Activated gamma-delta T cell treated with anti-CD3 and anti-CD28 coated beads, Interleukin-2, amount 50 U/mL, for 16 hours (primary cell): ENCODE measurements around the gene C15orf40.
"Not testable (repeated sequence)": the region's sequence is repeated elsewhere in the genome, so short reads cannot be mapped to it uniquely, and the experiment has no call there.

Source experiments
- DNase-seq: peaks from one replicate; pipeline ENCODE4 v3.0.0-alpha.2; 2020; ENCODE audit warnings: low read depth

C15orf40 gene

GRCh38 chr15:82951472-82952157, 59.8 kb downstream of the C15orf40 start:
- DNase-seq = no peak

- DNase-seq = no peak
These were observed 60.6 kb downstream of the C15orf40 start for GRCh38 chr15:82950746-82951370.

- no peak for DNase-seq
These were observed 61.1 kb downstream of the C15orf40 start for GRCh38 chr15:82950295-82950694.

GRCh38 chr15:82946155-82946701, 65.2 kb downstream of the C15orf40 start:
- no peak for DNase-seq

- DNase-seq = no peak
These were observed 66.1 kb downstream of the C15orf40 start for GRCh38 chr15:82945326-82945725.

DNA sequence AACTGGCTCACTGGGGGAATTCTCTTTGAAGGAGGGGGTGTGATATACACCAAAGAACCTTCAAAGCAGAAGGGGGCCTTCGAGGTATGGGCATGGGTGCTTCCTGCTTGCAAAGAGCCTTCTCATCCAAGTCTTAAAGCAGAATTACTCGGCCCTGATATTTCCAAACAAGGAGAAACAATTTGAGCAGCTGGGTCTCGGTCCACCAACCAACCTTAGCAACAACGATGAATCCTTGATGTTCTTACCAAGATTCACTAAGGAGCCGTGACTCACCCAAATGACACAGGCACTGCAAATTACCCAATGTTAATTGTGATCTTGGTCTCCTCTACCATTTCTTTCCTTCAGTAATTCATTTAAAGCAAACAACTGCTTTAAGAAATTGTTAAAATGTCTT, 66.6 kb downstream of the C15orf40 start:
- DNase-seq = no peak

GRCh38 chr15:82944056-82944455, 67.4 kb downstream of the C15orf40 start:
- DNase-seq = no peak

DNA sequence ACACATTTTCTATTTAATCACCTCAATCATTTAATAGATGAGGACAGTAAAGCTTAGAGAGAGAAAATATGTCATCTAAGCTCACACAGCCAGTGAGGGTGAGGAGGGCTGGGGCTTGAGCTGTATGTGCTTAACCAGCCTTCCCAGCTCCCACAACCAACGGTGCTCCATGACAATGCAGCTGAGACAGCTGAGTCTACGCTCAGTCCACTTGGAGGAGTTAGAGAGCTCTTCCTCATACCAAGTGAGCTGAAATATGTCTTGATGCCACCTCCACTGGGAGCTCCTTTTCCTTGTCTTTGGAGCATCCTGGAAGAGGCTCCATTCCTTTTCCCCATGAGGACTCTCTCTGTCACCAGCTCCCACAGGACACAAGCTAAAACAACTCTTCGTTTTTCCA, 68.3 kb downstream of the C15orf40 start:
- no peak for DNase-seq

DNA sequence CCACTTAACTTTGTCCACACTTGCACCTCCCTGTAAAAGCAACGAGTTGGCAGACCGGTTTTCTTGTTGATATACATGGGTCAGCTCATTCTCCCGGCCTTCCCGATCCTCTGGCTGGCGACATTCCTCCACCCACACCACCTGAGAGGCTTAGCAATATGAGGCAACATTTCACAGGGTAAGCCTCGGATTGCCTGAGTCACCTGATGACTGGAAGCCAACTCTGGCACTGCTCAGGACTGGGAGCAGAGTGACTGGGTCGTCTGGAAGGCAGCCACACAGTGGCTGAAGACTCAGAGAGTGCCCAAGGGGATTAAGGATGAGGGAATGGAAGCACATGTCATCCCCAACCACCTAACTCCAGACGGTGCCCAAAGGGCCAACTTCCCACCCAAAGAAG, 68.7 kb downstream of the C15orf40 start:
- no peak for DNase-seq

DNA sequence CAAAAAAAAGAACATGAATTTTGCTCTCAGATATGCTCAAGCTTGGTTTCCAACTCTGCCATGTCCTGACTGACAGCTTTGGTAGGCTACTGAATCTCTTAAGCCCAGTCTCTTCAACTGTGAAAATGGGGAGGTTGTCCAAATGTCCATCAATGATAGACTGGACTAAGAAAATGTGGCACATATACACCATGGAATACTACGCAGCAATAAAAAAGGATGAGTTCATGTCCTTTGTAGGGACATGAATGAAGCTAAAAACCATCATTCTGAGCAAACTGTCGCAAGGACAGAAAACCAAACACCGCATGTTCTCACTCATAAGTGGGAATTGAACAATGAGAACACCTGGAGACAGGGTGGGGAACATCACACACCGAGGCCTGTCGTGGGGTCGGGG, 71.8 kb downstream of the C15orf40 start:
- DNase-seq = not testable (repeated sequence)
